Mesothelial cell of epicardium (in vitro differentiated cells): ENCODE results near the gene SSBP1. TPM values are rescaled to one million over a fixed set of nuclear protein-coding genes. Genes with fewer than 3 reads are reported as not detected.

Source experiments
- DNase-seq, 2 experiments: peaks; one replicate each; pipeline ENCODE4 v3.0.0; 2021; ENCODE audit warnings: low spot score in 2 of 2; ENCODE audit not compliant: unreplicated experiment in 2 of 2
- H3K27ac Mint-ChIP-seq: 2 replicates; pipeline ENCODE4 v1.8.0; 2021; ENCODE audit warnings: mixed read lengths
- H3K27me3 Mint-ChIP-seq: 2 replicates; pipeline ENCODE4 v1.8.0; 2021; ENCODE audit warnings: low read depth, mixed read lengths
- H3K36me3 Mint-ChIP-seq: 2 replicates; pipeline ENCODE4 v1.8.0; 2021; ENCODE audit warnings: mixed read lengths
- H3K4me1 Mint-ChIP-seq: 2 replicates; pipeline ENCODE4 v1.8.0; 2021; ENCODE audit warnings: mixed read lengths
- H3K4me3 Mint-ChIP-seq: 2 replicates; pipeline ENCODE4 v1.8.0; 2021; ENCODE audit warnings: mild to moderate bottlenecking, moderate library complexity, mixed read lengths
- H3K9me3 Mint-ChIP-seq: 2 replicates; pipeline ENCODE4 v1.8.0; 2021; ENCODE audit warnings: mixed read lengths
- CTCF ChIP-seq: fragments of 200-600 bp; sonication (generic); IDR thresholded peaks from one replicate; pipeline ENCODE4 v1.5.0; 2021; ENCODE audit warnings: antibody characterized with exemption; ENCODE audit not compliant: unreplicated experiment
- total RNA-seq: library from RNA; stranded (reverse); gene quantifications from 3 replicates; pipeline ENCODE4 v1.2.1, GENCODE V29; 2021

SSBP1 gene
- total RNA-seq, 1 donor from 2014 or later: 123 TPM

DNA sequence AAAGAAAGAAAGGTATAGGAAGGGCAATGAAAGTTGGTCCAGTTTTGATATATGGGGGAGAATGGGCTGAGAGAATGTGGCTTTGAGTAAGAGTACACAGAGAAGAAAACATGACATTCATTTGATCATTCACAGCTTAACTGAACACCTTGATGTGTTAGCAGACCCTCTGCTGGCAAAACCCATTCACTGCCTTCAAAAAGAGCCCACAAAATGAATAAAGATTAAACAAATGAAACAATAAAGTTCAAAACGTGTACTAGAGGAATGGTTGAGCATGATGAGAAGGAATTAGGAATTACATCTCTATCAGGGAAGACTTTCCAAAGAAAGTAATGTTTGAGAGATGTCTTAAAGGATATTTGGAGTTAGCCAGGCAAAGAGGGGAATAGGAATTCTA lies 27.9 kb upstream of the SSBP1 start:
- Mint-ChIP-seq H3K36me3 (no peaks in the 10 kb centered on the region), H3K27me3 (no peaks in the 10 kb centered on the region), H3K4me1 (no peaks in the 10 kb centered on the region), H3K4me3 (no peak overlapping the region), H3K27ac (no peak overlapping the region), H3K9me3 (no peaks in the 10 kb centered on the region)
- no peak for TF ChIP-seq CTCF
- DNase-seq: no peak

GRCh38 chr7:141712603-141713255 lies 25.4 kb upstream of the SSBP1 start:
- H3K4me3 Mint-ChIP-seq: no peak overlapping the region
- H3K27ac Mint-ChIP-seq: no peak overlapping the region
- no peak for DNase-seq
- H3K36me3 Mint-ChIP-seq: no peaks in the 10 kb centered on the region
- H3K27me3 Mint-ChIP-seq: peaks cover 1% of the 10 kb centered on the region
- TF ChIP-seq CTCF: no peak
- no peaks in the 10 kb centered on the region for H3K9me3 Mint-ChIP-seq
- no peaks in the 10 kb centered on the region for H3K4me1 Mint-ChIP-seq

DNA sequence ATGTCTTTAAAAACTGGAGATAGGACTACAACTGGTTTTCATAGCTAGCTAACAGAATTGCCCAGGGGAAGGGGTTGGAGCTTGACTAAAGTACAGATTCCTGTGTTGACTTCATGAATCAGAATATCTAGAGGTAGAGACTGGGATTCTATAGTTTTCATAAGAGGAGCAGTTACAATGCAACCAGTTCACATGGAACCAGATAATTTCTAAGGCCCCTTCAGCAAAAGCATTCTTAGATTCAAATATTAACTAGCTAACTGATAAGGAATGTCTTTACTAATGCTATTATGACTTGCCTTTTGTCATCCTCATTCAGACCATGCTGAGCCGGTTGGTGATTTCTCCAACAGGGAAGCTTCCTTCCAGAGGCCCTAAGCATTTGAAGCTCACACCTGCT lies 24.3 kb upstream of the SSBP1 start:
- Mint-ChIP-seq H3K4me3 (no peak overlapping the region), H3K27ac (no peak overlapping the region), H3K9me3 (no peaks in the 10 kb centered on the region), H3K4me1 (no peaks in the 10 kb centered on the region), H3K27me3 (peaks cover 1% of the 10 kb centered on the region), H3K36me3 (no peaks in the 10 kb centered on the region)
- no peak for DNase-seq
- TF ChIP-seq CTCF: no peak

GRCh38 chr7:141714571-141714970 lies 23.6 kb upstream of the SSBP1 start:
- DNase-seq: no peak
- Mint-ChIP-seq H3K9me3 (no peaks in the 10 kb centered on the region), H3K4me3 (no peak overlapping the region), H3K4me1 (no peaks in the 10 kb centered on the region), H3K27ac (no peak overlapping the region), H3K36me3 (no peaks in the 10 kb centered on the region), H3K27me3 (peaks cover 1% of the 10 kb centered on the region)
- TF ChIP-seq CTCF: no peak

- Mint-ChIP-seq H3K27ac (no peak overlapping the region), H3K27me3 (peaks cover 1% of the 10 kb centered on the region), H3K36me3 (no peaks in the 10 kb centered on the region), H3K9me3 (no peaks in the 10 kb centered on the region), H3K4me1 (no peaks in the 10 kb centered on the region), H3K4me3 (no peak overlapping the region)
- TF ChIP-seq CTCF: no peak
- no peak for DNase-seq
These were observed 23.1 kb upstream of the SSBP1 start for GRCh38 chr7:141715018-141715417.
